B cell (primary cell): ENCODE results near the gene SMPDL3B.

Experiments used
- EZH2 ChIP-seq: IDR thresholded peaks from 2 replicates; pipeline ENCODE4 v1.6.1; 2012; ENCODE audit warnings: borderline replicate concordance, low read depth, mild to moderate bottlenecking, moderate library complexity, low read length; ENCODE audit not compliant: insufficient read depth, poor library complexity, severe bottlenecking
- TF ChIP-seq, protein P1 (sequence below): fragments of 200-600 bp; IDR thresholded peaks from one replicate; pipeline ENCODE4 v1.8.0; 2022; ENCODE audit warnings: antibody characterized with exemption, mild to moderate bottlenecking

GRCh38 chr1:27906759-27907158 is 28.0 kb upstream of the SMPDL3B start:
- TF ChIP-seq, protein P1, sequence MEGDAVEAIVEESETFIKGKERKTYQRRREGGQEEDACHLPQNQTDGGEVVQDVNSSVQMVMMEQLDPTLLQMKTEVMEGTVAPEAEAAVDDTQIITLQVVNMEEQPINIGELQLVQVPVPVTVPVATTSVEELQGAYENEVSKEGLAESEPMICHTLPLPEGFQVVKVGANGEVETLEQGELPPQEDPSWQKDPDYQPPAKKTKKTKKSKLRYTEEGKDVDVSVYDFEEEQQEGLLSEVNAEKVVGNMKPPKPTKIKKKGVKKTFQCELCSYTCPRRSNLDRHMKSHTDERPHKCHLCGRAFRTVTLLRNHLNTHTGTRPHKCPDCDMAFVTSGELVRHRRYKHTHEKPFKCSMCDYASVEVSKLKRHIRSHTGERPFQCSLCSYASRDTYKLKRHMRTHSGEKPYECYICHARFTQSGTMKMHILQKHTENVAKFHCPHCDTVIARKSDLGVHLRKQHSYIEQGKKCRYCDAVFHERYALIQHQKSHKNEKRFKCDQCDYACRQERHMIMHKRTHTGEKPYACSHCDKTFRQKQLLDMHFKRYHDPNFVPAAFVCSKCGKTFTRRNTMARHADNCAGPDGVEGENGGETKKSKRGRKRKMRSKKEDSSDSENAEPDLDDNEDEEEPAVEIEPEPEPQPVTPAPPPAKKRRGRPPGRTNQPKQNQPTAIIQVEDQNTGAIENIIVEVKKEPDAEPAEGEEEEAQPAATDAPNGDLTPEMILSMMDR = no peak
- no peak for TF ChIP-seq EZH2
